ENCODE results near the gene CDC5L. TPM values are rescaled to one million over a fixed set of nuclear protein-coding genes. Genes with fewer than 3 reads are reported as not detected.

Gene CDC5L
- total RNA-seq, 6 donors from 2014 or later: 5.4 to 24.0 (median 13.8) TPM

GRCh38 chr6:44495036-44495901, 107.8 kb downstream of the CDC5L start:
- ATAC-seq (ENCODE audit: low FRiP score in 2 of 2) (no peak), DNase-seq (peak; percentile 6 to 15)
- Histone ChIP-seq H3K4me3 (no peak overlapping the region), H3K9me3 (no peaks in the 10 kb centered on the region), H3K36me3 (no peaks in the 10 kb centered on the region), H3K4me1 (no peaks in the 10 kb centered on the region), H3K27ac (no peak overlapping the region), H3K27me3 (no peaks in the 10 kb centered on the region)
- 70 to 75% methylated on average over 16 of the region's 16 CpGs for WGBS, 2 donors
- TF ChIP-seq CTCF (IDR thresholded peaks at IDR 0.05): no peak
- no peak for TF ChIP-seq POLR2A (IDR thresholded peaks at IDR 0.05)
- no peak for TF ChIP-seq EP300 (IDR thresholded peaks at IDR 0.05)
- no peak for TF ChIP-seq POLR2AphosphoS5 (IDR thresholded peaks at IDR 0.05)

- Histone ChIP-seq H3K36me3 (no peaks in the 10 kb centered on the region), H3K27me3 (no peaks in the 10 kb centered on the region), H3K4me1 (no peaks in the 10 kb centered on the region), H3K27ac (no peak overlapping the region), H3K9me3 (no peaks in the 10 kb centered on the region), H3K4me3 (no peak overlapping the region)
- no peak for TF ChIP-seq POLR2AphosphoS5 (IDR thresholded peaks at IDR 0.05)
- TF ChIP-seq POLR2A (IDR thresholded peaks at IDR 0.05): no peak
- TF ChIP-seq EP300 (IDR thresholded peaks at IDR 0.05): no peak
- no peak for TF ChIP-seq CTCF (IDR thresholded peaks at IDR 0.05)
- ATAC-seq (ENCODE audit: low FRiP score in 2 of 2): no peak
- no peak for DNase-seq
- 77 to 86% methylated on average over 7 to 9 of the region's 9 CpGs for WGBS, 2 donors
Observed at GRCh38 chr6:44496665-44497369, 109.3 kb downstream of the CDC5L start.

GRCh38 chr6:44497807-44498206, 110.3 kb downstream of the CDC5L start:
- no peak for DNase-seq
- ATAC-seq (ENCODE audit: low FRiP score in 2 of 2): no peak
- H3K4me3 ChIP-seq: no peak overlapping the region
- 81 to 83% methylated on average over 4 to 5 of the region's 5 CpGs for WGBS, 2 donors
- no peaks in the 10 kb centered on the region for H3K36me3 ChIP-seq
- no peak overlapping the region for H3K27ac ChIP-seq
- TF ChIP-seq EP300 (IDR thresholded peaks at IDR 0.05) (no peak), CTCF (IDR thresholded peaks at IDR 0.05) (no peak), POLR2A (IDR thresholded peaks at IDR 0.05) (no peak), POLR2AphosphoS5 (IDR thresholded peaks at IDR 0.05) (no peak)
- H3K9me3 ChIP-seq: no peaks in the 10 kb centered on the region
- no peaks in the 10 kb centered on the region for H3K4me1 ChIP-seq
- no peaks in the 10 kb centered on the region for H3K27me3 ChIP-seq

GRCh38 chr6:44498436-44498835, 110.9 kb downstream of the CDC5L start:
- 83 to 84% methylated on average over 3 to 5 of the region's 5 CpGs for WGBS, 2 donors
- Histone ChIP-seq H3K9me3 (no peaks in the 10 kb centered on the region), H3K4me3 (no peak overlapping the region), H3K36me3 (no peaks in the 10 kb centered on the region), H3K4me1 (no peaks in the 10 kb centered on the region), H3K27me3 (no peaks in the 10 kb centered on the region), H3K27ac (no peak overlapping the region)
- DNase-seq: peak in 1 of 2 donors; percentile 6
- TF ChIP-seq POLR2AphosphoS5 (IDR thresholded peaks at IDR 0.05): no peak
- no peak for ATAC-seq (ENCODE audit: low FRiP score in 2 of 2)

GRCh38 chr6:44499609-44500008, 112.1 kb downstream of the CDC5L start:
- Histone ChIP-seq H3K9me3 (no peaks in the 10 kb centered on the region), H3K4me1 (no peaks in the 10 kb centered on the region), H3K27me3 (no peaks in the 10 kb centered on the region), H3K4me3 (no peak overlapping the region), H3K36me3 (no peaks in the 10 kb centered on the region), H3K27ac (no peak overlapping the region)
- 71 to 72% methylated on average over 5 of the region's 5 CpGs for WGBS, 2 donors
- DNase-seq (no peak), ATAC-seq (ENCODE audit: low FRiP score in 2 of 2) (no peak)
- TF ChIP-seq POLR2A (IDR thresholded peaks at IDR 0.05): no peak
- no peak for TF ChIP-seq EP300 (IDR thresholded peaks at IDR 0.05)
- TF ChIP-seq POLR2AphosphoS5 (IDR thresholded peaks at IDR 0.05): no peak
- TF ChIP-seq CTCF (IDR thresholded peaks at IDR 0.05): no peak

Measured in upper lobe of left lung (tissue), 6 donors.